SW 1271 (cell line): Measurements from ENCODE around the gene CEP170B.
"Not testable (repeated sequence)": the region's sequence is repeated elsewhere in the genome, so short reads cannot be mapped to it uniquely, and the experiment has no call there.

Experiments used
- DNase-seq, 2 experiments: peaks; one replicate each; lab custom pipeline; 2025; lab: John Stamatoyannopoulos, UW

CEP170B gene

DNA sequence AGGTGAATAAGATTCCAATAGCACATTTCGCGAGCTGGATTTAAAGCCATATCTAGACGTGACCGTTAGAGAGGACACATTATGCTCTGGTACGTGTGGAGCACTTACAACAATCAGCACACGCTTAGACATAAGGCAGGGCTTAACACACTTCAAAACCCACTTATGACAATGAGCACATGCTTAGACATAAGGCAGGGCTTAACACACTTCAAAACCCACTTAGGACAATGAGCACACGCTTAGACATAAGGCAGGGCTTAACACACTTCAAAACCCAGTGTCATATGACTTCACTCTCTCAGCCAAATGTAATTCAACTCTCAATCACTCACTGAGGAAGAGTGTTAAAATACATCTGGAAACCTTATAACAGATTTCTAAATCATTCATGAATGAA lies 48.4 kb downstream of the CEP170B start:
- no peak for DNase-seq

DNA sequence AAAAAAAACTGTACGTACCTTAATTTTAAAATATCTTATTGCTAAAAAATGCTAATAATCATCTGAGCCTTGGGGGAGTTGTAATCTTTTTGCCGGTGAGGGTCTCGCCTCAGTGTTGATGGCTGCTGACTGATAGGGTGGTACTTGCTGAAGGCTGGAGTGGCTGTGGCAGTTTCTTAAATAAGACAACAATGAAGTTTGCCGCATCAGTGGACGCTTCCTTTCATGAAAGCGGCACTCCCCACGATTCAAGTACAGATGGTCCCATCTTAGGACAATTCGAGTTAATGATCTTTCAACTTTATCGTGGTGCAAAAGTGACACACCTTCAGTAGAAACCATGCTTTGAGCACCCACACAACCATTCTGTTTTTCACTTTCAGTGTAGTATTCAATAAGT lies 52.0 kb downstream of the CEP170B start:
- no peak for DNase-seq

DNA sequence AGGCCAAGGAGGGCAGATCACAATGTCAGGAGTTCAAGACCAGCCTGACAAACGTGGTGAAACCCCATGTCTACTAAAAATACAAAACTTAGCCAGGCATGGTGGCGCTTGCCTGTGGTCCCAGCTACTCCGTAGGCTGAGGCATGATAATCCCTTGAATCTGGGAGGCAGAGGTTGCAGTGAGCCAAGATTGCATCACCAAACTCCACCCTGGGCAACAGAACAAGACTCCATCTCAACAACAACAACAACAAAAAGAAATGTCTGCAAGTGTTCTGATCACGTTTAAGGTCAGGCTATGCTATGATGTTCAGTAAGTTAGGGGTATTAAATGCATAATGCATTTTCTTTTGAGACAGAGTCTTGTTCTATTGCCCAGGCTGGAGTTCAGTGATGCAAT lies 52.9 kb downstream of the CEP170B start:
- DNase-seq, result no peak

DNA sequence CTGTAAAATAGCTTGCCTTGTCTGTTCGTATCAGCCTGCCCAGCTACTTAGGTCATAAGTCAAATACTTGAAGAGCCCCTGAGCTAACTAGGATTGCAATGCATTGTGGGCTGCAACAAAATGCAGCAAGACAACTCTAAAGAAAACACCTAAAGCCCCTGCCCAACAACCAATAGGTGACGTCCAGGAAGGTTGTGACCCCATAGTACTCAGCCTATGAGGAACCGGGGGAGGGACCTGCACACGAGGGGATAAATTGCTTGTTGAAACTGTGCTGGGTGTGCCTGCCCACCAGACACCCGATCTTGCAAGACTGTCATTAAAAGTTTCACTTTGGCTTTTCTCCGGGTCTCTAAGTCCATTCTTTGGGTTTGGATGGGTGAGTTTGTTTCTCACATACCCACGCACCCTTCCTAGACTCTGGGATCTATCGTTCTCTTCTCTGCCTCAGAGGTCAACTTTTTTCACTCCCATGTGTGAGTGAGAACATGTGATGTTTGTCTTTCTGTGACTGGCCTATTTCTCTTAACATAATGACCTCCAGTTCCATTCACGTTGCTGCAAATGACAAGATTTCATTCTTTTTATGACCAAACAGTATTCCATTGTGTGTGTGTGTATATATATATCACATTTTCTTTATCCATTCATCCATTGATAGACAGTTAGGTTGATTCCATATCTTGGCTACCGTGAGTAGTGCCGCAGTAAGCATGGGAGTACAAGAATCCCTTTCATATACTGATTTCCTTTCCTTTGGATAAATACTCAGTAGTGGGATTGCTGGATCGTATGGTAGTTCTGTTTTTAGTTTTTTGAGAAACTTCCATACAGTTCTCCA lies 54.3 kb downstream of the CEP170B start:
- not testable (repeated sequence) for DNase-seq

DNA sequence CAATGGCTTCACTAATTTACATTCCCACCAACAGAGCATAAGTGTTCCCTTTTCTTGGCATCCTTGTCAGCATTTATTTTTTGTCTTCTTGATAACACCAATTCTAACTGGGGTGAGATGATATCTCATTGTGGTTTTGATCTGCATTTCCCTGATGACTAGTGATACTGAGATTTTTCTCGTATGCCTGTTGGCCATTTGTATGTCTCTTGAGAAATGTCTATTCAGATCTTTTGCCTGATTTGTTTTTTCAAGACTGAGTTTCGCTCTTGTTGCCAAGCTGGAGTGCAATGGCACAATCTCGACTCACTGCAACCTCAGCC lies 54.9 kb downstream of the CEP170B start:
- DNase-seq, result no peak

DNA sequence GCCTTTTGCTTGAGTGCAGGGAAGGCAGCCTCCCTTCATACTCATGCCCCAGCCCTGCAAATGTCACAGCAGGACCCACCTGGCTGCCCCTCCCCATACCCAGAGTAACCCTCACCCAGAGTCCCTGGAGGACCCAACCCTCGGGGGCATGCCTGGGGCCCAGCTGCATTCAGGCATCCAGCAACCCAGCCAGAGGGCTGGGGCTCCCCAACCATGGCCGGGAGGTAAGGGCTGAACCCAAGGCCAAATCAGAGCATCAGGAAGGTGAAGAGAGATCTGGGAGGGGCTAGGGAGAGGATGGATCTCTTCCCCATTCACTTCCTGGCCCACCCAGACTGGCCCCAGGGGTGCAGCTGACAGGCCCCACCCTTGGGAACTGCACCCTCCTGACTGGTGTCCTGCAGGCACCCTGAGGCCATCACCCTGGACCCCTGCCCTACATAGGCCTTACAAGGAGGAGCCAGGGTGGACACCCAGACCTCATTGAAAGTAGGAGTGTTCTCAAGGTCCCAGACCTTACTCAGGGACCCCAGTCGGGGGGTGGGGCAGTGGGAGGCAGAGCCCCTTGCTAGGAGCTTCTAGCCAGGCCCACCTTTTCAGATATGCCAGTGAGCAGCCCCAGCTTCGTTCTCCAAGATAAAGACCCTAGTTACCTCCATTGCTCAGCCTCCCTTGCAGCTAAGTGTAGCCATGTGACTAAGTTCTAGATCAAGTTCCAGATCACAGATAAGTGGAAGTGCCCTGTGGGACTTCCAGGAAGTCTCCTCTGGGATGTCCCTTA lies 58.8 kb downstream of the CEP170B start:
- no peak for DNase-seq

DNA sequence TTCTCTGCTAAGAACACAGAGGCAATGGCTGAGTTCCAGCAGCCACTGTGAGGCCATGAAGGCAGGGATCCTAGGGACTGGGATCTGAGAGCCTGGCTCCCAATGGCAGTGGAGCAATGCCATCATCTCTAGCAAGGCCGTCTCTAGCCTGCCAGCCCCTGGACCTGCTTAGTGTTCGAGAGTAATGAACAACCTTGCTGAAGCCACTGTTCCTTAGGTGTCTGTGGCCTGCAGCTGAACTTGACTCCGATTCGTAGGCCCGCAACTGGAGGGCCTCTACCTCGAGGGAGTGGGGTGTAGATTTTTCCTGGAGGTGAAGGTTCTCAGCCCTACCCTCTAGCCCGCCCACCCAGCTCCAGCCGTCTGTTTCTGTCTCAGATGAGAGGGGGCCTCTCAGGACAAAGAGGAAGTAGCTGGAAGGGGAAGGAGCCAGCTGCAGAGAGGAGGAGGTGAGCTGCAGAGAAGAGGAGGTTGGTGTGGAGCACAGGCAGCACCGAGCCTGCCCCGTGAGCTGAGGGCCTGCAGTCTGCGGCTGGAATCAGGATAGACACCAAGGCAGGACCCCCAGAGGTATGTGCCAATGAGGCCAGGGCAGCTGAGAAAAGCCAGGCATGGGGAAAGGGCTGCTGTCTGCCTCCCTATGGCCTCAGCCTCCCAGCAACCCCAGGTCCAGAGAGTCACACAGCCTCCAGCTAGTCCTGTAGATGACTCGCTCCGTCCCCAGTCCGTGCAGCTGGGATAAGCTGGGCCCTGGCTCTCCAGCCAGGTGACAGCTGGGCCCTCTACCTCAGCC lies 59.5 kb downstream of the CEP170B start, which contains the start of gene PLD4:
Gene PLD4 (plus strand): TSS at position 459 of the 793 bp plus-strand sequence. CDS start 2,262 bp downstream, outside the sequence.
- DNase-seq, result no peak

DNA sequence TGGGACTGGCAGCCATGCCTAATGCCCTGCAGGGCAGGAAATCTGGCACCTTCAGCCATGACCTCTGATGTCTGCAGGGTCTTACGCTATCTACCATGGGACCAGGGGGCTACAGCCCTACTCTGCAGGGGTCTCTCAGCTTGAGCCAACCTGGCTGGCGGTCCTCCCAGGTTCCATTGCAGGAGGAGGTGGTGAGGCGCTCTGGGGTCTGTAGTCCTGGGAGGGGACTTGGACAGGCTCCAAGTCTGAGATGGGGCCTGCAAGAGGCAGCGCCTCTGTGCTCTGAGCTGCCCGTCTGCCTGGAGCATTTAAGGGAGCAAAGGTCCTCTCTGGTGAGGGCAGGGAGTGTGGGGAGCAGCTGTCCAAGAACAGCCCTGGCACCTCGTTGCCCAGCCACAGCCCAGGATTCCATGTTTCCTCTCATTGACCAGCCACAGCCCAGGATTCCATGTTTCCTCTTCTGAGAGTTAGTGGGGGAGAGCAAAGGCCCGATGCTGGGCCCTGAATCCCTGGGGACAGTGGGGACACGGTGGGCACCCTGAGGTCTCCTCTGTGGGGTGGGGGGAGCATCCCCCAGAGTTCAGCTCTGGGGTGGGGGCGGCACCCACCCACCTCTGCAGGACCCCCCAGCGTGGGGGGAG lies 60.3 kb downstream of the CEP170B start:
- no peak for DNase-seq

DNA sequence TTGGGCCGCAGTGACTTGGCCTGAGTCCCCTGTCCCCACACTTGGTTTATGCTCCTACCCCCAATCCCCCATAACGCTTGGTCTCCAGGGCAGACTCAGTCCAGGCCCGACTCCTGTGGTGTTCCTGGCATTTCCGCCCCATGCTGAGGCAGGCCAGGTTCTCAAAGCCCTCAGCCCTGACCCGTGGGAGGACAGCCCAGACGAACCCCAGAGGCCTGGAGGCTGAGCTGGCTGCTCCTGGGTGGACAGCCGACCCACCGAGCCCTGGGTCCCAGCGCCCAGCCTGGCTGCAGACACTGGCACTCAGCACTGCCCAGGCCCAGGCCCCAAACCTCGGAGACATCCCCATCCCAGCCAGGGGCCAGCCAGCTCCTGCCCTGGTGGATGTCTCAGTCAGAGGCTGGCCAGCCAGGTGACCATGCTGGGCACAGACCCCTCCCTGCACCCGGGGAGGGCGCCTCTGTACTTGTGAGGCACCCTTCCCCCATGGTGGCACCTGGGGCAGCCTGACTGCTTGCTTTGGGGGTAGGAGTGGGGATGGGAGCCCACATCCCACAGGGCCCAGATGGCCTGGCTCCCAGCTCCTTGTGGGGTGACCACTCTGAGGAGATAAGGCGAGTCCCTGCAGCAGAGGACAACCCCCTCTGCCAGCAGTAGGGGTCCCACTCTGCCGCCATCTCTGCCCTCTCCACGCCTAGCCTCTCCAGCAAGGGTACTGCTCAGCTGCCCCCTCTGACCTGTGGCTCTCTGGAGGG lies 61.0 kb downstream of the CEP170B start:
- DNase-seq, result no peak

DNA sequence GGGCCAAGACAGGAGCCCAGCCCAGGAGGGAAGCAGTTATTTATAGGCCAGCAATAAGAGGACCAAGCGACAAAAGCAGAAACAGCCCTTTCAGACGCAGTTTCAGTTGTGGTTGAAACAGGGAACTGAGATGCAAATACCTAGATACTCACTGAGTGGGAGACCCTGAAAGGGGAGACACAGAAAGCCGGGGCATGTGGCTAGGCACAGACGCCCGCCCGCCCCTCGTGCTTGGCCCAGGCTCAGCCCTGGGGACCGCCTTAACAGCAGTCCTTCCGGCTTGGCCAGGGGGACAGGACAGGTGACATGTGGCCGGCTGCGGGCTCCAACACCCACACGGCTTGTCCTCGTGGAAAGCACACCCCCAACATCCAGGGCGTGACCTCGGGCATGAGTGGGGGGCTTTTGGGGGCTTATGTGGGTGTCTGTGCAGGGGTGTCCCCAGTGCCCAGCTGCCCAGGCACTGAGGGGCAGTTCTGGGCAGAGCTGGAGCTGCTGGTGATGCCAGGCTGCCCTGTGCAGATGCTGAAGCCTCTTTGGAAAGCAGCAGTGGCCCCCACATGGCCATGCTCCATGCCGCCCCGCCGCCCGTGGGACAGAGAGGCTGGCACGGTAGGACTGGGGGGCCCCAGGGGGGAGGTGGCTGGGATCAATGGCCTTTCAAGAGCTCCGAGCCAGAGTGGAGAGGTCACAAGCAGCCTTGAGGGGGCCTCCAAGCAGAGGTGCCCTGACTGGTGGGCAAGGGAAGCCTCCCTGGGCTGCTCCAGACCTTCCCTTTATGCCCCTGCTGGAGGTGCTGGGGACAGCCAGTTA lies 61.8 kb downstream of the CEP170B start:
- DNase-seq, result no peak

DNA sequence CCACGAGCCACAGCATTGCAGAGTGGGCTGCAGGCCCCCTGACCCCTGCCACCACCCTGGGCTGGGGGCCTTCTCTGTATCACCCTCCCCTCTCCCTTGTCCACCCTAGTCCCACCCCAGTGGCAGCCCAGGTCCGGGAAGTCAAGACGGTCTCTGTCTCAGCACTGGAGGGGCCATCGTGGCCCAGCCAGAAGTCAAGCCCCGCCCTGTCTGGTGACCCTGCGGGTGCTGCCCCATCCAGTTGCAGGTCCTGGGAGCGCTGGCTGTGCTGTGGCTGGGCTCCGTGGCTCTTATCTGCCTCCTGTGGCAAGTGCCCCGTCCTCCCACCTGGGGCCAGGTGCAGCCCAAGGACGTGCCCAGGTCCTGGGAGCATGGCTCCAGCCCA lies 62.4 kb downstream of the CEP170B start:
- DNase-seq, result no peak

DNA sequence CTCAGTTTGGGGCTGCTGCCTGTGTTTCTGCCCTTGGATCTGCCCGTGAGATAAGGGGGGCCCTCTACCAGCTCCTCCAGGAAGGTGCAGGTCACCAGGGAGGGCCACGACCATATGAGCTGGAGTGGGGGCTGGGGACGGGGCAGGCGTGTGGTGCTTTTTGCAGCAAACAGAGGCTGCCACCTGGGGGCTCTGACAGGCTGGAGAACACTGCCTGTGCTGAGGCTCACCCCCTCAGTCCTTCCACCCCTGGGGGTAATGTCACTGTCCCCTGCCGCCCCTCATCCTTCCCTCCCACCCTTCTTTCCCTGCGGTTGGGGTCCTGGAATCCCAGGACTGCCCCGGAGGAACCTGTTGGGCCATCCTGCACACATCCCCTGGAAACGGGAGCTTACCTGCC lies 62.8 kb downstream of the CEP170B start:
- DNase-seq, result no peak

DNA sequence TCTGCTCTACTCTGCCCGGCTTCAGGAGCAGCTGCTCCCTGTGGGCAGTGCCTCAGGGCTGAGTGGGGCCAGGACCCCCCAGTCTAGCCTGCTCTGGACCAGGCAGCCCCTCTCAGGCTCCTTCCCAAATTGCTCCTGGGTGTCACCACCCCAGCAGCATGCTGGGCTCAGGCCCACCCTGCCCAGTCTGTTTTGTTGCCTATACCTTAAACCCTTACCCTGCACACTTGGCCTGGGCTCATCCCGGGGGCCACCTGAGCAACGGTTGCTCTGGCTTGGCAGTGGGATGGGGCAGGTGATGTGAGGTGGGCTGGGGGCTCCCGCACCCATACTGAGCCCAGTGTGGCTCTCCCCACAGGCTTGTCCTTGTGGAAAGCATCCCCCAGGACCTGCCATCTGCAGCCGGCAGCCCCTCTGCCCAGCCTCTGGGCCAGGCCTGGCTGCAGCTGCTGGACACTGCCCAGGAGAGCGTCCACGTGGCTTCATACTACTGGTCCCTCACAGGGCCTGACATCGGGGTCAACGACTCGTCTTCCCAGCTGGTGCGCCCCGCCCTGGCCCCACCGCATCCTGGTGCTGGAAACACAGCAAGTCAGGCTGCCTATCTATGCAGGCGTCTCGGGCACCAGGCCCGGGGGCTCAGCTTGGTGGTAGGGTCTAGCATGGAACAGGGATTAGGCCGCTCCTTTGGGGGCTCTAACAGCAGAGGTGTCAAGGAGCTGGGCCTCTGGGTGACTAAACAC lies 63.5 kb downstream of the CEP170B start:
- DNase-seq, result no peak

DNA sequence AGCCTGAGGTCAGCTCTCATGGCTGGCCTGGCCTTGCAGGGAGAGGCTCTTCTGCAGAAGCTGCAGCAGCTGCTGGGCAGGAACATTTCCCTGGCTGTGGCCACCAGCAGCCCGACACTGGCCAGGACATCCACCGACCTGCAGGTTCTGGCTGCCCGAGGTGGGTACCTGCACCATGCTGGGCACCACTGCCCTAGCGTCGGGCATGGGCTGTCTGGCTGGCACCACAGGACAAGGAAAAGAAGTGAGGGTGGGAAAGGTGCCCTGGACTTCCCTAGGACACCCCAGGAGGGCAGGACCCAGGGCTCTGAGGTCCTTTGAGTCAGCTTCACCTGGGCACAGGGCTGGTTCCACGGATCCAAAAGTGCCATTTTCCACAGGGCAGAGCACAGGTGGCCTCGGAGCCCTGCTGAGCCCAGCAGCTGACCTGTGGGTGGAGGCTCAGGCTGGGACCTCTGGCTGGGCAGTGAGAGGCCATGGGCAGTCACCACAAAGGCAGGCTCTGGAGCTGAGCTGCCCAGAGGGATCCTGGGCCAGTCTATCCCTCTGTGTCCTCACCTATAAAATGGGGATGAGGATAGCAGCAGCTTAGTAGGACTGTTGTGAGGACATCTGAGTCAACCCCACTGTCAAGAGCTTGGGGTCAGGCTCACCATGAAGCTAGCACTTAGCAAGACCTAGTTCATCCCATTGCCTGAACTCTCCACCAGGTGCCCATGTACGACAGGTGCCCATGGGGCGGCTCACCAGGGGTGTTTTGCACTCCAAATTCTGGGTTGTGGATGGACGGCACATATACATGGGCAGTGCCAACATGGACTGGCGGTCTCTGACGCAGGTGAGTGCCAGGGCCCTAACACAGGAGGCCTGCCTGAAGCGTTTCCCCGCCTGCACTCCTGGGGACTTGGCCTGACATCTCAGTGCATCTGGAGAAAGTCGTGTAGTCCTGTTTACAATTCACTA lies 64.5 kb downstream of the CEP170B start:
- no peak for DNase-seq

DNA sequence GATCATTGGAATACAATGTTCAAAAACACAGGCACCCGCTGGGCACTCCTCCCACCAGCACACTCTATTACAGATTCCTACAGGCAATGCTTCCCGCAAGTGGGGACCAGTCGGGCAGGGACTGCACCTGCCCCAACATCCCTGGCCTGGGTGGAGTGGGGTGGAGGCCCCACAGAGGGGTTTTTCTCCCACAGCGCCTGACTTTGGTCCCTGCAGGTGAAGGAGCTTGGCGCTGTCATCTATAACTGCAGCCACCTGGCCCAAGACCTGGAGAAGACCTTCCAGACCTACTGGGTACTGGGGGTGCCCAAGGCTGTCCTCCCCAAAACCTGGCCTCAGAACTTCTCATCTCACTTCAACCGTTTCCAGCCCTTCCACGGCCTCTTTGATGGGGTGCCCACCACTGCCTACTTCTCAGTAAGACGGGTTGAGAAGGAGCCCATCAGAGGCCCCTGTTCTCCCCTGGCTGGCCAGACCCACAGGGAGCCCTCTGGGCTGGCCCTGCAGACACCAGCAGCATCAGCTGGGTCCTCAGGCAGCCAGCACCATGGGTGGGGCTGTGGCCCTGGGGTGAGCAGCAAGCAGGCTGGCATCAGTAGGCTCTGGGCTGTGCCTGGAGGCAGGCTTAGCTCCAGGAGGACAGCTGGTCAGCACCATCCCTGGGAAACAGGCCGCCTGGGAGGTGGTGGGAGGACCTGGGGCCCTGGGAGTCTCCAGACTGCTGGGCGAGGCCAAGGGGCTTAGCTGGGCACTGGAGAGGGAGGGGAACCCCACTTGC lies 65.6 kb downstream of the CEP170B start:
- no peak for DNase-seq

DNA sequence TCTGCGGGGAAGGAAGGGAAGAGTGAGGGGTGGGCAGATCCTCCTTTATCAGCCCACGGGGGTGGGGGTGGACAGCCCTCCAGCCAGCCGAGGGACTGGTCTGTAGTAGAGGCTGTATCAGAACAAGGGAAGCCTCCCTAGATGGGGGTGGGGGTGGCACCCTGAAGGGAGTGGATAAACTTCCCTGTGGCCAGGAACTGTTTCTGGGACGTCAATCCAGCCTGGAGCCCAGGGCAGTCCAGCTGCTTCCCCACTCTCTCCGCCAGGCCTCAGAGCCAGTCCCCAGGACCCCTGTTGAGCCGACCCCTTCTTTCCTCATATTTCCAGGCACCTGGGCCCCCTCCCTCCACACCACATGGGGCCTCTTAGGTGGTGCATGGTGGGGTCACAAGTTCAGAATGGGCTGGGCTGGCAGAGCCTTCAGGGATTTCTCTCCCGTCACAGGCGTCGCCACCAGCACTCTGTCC lies 66.3 kb downstream of the CEP170B start:
- DNase-seq, result no peak
